HG02870 (cell line): ENCODE measurements around the gene CYLD.
A peak's percentile ranks its signal among the peaks of the same experiment; 100 is the strongest.

Source experiments
- ATAC-seq: cut with Tn5 transposase; IDR thresholded peaks from one replicate; pipeline ENCODE4 v1.9.1; 2021; ENCODE audit warnings: mild to moderate bottlenecking, moderate library complexity; ENCODE audit not compliant: unreplicated experiment

The CYLD gene

DNA sequence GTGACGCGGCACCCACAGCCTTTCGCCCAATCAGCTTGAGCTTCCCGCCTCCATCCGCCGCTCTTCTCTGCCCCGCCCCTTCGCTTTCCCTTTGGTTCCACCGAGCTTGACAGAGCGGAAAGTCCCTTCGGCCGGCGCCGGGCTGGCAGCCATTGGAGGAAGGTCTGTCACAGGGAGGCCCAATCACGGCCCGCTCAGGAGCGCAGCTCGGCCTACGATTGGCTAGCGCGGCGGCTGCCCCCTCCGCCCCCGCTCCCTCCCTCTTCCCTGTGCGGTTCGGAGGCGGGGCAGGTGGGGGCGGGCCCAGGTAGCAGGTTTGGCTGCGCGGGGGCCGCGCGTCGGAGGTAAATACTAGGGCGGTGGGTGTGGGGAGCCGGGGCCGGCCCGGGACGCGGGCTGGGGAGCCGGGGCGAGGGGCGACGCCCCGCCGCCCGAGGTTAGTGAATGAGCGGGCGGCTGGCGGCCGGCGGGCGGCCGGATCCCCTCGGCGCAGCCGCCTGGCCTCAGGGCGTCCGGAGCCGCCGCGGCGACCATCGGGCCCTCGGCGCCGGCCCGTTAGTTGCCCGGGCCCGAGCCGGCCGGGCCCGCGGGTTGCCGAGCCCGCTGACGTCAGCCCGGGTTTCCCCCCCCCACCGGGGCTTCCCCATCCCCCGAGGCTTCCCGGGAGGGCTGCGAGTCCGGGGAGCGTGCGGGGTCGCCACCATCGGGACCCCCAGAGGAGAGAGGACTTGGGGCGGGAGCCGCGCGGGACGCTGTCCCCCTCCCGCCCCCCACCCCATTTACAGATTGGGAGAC, at the start of gene CYLD:
Gene CYLD, plus strand, starts transcription at position 306 of the 795 bp plus-strand sequence. CDS start 7,613 bp downstream, outside the sequence.
- peak; percentile 91 for ATAC-seq

DNA sequence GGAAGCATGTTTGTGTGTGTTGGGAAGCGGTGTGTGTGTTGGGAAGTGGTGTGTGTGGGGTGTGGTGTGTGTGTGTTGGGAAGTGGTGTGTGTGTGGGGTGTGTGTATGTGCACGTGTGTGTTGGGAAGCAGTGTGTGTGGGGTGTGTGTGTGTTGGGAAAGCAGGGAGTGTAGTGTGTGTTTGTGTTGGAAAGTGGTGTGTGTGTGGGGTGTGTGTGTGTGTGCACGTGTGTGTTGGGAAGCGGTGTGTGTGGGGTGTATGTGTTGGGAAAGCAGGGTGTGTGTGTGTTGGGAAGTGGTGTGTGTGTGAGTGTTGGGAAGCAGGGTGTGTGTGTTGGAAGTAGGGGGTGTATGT, 49.3 kb upstream of the CYLD start:
- no peak for ATAC-seq

DNA sequence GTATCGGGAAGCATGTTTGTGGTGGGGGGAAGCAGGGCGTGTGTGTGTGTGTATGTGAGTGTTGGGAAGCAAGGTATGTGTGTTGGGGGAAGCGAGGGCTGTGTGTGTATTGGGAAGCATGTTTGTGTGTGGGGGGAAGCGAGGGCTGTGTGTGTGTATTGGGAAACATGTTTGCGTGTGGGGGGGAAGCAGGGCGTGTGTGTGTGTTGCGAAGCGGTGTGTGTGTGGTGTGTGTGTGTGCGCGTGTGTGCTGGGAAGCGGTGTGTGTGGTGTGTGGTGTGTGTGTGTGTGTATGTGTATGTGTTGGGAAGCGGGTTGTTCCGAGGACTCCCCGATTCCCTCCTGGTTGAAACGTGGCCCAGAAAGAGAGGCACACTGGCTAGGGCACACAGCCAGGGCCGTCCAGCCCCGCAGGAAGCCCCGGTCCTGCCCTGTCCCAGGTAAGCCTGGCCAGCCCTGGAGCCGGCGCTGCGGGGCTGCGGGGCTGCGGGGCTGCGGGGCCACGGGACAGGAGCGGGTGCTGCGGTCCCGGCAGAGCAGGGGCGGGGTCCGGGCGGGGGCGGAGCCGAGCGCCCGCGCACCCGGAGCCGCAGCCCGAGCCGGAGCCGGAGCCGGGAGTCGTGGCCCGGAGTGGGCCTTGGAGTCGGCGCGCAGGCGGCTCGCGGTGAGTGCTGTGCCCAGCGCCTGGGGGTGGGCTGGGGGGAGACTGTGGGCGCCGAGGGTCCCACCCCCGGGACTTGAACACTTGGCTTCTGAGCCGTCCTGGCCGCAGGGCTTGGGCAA, 48.7 kb upstream of the CYLD start, which contains the start of gene NOD2:
Gene NOD2, plus strand, starts transcription at position 608 of the 783 bp plus-strand sequence. CDS start 5,890 bp downstream, outside the sequence.
- no peak for ATAC-seq

DNA sequence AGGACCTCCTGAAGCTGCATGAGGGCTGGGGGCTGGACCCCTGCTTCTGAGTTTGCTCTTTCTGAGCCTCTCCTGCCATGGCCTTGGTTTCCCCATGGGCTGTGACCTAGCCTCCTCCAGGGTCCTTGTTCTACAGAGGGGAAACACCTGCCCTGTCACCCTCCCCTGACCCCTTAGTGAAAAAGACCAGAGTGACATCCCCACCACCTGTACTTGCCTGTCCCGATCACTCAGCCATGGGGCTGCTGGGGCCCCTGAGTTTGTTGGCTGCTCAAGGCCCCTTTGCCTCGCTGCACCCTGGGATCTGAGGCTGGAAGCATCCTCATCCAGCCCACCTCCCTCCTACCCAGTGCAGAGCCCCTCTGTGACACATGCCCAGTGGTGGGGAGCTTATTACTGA, 47.7 kb upstream of the CYLD start:
- ATAC-seq, result no peak

DNA sequence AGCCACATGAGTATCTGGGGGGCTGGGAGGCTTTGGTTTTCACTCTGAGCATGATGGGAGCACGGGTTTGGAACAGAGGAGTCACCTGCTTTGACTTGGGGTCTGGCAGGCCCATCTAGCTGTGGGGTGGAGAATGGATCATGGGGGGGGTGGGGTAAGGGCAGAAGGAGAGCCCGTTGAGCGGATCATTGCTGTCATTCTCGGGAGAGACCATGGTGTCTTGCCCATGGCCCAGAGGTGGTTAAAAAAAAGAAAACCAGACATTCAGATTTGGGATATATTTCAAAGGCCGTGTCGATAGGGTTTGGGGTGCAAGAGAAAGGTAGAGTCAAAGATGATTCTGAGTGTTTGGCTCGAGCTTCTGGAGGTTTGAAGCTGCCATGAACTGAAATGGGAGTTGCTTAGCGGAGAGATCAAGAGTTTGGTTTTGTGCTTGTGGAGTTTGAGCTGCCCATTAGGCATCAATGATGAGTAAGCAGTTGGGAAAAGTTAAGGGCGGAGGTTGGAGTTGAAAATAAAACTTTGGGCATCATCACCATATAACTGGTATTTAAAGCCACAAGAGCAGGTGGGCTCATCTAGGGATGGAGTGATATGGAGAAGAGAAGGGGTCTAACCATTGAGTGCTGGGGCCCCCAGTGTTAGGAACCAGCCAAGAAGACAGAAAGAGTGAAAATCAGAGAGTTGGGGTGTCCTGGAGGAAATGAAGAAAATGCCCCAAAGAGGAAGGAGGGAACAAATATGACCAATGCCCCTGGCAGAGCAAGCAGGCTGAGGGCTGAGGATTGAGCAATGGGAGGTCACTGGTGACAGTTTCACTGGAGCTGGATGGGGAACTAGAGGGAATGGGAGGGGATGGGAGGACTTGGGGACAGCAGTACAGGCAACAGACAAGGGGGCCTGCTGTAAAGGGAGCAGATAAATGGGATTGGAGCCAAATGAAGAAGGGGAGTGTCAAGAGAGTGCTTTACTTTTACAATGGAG, 46.6 kb upstream of the CYLD start:
- ATAC-seq, result no peak

- ATAC-seq, result no peak
These were observed 45.8 kb upstream of the CYLD start for GRCh38 chr16:50696126-50696525.

- peak; percentile 34 for ATAC-seq
These were observed 45.1 kb upstream of the CYLD start for GRCh38 chr16:50696575-50697420.

DNA sequence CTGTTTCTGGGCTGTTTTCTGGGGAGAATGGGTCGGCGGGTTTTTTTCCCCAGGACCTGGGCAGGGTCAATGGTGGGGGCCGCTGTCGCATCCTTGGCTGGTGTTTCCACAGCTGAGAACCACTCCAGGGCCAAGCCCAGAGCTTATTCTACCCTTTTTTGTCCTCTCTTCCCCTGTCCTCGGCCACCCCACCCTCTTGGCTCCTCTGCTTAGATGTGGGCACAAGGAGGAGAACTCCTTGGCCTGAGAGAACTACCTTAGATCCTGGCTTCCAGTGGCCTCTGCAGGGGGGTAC, 44.5 kb upstream of the CYLD start:
- no peak for ATAC-seq

DNA sequence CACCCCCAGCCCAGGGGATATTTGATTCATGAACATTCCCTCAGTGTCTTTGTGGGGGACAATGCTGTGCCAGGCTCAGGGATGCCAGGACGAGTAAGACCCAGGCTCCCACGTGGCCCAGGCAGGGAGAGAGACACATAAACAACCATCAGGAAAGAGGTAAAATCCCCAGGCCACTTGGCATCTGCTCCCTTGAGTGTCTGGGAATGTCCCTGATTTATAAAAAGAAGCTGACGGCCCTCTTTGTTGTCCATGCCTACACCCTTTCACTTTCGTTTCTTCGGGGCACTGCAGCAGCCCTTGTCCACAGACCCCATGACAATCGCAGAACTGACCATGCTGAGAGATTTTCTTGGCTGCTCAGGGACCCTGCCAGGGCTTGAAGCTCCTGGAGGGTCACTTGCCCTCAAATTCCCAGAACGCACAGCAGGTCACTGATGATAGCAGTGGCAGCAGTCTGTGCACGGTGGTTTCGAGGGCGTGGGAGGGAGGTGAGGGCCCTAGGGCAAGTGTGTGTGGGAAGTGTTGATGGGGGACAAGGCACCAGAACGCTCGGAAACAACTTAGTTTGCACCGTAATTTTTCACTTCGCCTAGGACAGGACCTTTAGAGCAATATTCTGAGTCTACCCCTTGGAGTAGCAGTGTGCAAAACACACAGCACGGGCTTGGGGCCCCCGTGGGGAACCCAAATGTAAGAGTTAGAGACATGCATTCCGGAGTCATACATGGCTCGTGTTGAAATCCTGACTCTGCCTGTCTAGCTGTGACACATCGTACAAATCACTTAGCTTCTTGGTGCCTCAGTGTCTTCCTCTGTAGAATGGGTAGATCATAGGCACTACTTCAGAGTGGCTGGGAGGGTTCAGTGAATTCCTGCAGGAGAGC, 43.8 kb upstream of the CYLD start:
- peak; percentile 46 for ATAC-seq

GRCh38 chr16:50699326-50700159, 42.3 kb upstream of the CYLD start:
- no peak for ATAC-seq

DNA sequence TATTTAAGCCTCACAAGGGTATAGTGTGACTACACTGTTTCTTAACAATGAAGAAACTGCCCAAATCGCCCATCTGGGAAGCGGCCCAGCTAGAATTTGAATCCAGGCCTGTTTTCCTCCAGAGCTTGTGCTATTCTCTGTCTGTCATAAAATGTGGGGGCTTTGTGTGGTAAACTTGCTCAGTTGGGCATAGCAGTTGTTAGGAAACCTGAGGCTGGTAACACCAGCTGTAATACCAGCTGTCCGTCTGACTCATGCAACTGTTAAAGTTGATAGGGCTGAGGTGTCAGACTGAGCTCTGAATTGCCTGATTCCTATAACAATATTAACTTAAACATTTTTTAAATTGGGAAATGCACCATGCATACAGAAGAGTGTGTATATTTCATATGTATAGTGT, 39.2 kb upstream of the CYLD start:
- ATAC-seq, result no peak

GRCh38 chr16:50704245-50704644, 37.6 kb upstream of the CYLD start:
- no peak for ATAC-seq

- ATAC-seq, result no peak
These were observed 36.3 kb upstream of the CYLD start for GRCh38 chr16:50705436-50706110.

DNA sequence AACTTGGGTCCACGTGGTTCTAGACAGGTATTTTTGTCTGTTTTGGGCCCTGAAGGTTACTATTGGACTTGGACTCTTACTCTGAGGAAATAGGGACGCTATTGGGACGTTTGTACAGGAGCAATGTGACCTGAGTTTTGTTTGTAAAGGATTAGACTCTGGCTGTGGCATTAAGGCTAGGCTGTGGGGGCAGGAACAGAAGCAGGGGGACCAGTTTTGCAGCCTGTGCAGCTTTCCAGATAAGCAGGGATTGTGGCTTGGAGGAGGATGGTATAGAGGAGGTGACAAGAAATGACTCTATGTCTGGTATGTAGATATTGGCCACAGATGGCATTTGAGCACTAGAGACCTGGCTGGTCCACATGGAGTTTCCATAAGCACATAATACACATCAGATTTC, 35.6 kb upstream of the CYLD start:
- ATAC-seq, result no peak

DNA sequence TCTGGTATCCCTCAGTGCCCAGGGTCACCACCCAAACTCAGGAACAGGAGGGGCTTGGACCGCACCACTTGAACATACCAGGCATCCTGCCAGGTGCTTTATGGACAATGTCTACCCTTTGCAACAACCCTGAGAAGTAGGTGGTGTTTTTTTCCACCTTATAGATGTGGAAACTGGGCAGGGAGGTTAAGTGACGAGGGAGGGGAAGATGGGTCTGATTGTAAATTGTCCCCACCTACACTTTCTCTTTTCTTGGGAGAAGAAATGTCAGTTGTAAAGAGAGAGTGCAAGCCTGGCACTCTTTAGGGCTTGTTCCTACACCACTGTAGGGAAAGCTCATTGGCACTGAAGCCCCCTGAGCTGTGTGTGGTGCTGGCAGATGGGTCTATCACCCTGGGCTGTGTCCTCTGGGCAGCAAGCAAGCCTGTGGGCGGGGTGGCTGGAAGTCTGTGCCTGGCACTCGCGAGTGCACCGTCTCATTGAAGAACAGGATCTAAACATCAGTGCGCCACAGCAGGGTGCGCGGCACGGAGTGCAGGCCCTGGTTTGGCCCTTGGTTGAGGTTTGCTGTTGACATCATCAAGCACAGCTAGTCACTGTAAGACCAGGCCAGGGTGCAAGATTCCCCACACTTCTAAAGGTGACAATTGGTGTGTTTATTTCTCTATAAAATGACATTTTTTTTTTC, 33.4 kb upstream of the CYLD start:
- ATAC-seq, result no peak

GRCh38 chr16:50709061-50709684, 32.7 kb upstream of the CYLD start:
- ATAC-seq, result no peak

- no peak for ATAC-seq
These were observed 31.9 kb upstream of the CYLD start for GRCh38 chr16:50709980-50710379.
